ENCODE measurements around the gene MEF2C. TPM values are rescaled to one million over a fixed set of nuclear protein-coding genes. Genes with fewer than 3 reads are reported as not detected.

MEF2C gene
- total RNA-seq, 1 experiment from 2014 or later: 1.7 TPM

DNA sequence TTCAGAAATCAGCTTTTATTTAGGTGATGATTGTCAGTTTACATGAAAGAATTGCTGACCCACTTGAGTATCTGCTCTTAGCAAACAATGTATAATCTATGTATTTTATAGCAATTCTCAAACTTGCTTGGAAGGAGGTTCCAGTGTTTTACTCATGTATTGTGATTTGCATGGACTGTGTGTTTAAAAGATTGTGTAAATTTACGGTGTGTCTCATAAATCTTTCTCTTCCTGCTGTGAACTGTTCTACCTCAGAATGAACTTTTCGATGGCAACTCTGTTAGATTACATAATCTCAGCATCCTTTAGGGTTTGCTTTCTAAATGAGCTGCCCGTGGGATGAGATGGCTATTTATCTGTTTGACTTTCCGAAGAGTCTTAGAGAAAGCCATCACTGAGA is 122.5 kb downstream of the MEF2C start (continued):
- TF ChIP-seq, protein P1, sequence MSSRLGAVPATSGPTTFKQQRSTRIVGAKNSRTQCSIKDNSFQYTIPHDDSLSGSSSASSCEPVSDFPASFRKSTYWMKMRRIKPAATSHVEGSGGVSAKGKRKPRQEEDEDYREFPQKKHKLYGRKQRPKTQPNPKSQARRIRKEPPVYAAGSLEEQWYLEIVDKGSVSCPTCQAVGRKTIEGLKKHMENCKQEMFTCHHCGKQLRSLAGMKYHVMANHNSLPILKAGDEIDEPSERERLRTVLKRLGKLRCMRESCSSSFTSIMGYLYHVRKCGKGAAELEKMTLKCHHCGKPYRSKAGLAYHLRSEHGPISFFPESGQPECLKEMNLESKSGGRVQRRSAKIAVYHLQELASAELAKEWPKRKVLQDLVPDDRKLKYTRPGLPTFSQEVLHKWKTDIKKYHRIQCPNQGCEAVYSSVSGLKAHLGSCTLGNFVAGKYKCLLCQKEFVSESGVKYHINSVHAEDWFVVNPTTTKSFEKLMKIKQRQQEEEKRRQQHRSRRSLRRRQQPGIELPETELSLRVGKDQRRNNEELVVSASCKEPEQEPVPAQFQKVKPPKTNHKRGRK (CRISPR knock-in tag; IDR thresholded peaks at IDR 0.05; ENCODE audit: borderline replicate concordance): no peak
- TF ChIP-seq KAT7 (CRISPR knock-in tag; IDR thresholded peaks at IDR 0.05; ENCODE audit: borderline replicate concordance) (no peak), MXD4 (CRISPR knock-in tag; IDR thresholded peaks at IDR 0.05; ENCODE audit: borderline replicate concordance) (no peak), OVOL2 (CRISPR knock-in tag; IDR thresholded peaks at IDR 0.05; ENCODE audit: borderline replicate concordance) (no peak), ZNF671 (CRISPR knock-in tag; IDR thresholded peaks at IDR 0.05) (no peak)
- TF ChIP-seq, protein P2, sequence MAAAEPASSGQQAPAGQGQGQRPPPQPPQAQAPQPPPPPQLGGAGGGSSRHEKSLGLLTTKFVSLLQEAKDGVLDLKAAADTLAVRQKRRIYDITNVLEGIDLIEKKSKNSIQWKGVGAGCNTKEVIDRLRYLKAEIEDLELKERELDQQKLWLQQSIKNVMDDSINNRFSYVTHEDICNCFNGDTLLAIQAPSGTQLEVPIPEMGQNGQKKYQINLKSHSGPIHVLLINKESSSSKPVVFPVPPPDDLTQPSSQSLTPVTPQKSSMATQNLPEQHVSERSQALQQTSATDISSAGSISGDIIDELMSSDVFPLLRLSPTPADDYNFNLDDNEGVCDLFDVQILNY (CRISPR knock-in tag; IDR thresholded peaks at IDR 0.05): no peak
- TF ChIP-seq, protein P3, sequence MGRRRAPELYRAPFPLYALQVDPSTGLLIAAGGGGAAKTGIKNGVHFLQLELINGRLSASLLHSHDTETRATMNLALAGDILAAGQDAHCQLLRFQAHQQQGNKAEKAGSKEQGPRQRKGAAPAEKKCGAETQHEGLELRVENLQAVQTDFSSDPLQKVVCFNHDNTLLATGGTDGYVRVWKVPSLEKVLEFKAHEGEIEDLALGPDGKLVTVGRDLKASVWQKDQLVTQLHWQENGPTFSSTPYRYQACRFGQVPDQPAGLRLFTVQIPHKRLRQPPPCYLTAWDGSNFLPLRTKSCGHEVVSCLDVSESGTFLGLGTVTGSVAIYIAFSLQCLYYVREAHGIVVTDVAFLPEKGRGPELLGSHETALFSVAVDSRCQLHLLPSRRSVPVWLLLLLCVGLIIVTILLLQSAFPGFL (CRISPR knock-in tag; IDR thresholded peaks at IDR 0.05; ENCODE audit: borderline replicate concordance): no peak

DNA sequence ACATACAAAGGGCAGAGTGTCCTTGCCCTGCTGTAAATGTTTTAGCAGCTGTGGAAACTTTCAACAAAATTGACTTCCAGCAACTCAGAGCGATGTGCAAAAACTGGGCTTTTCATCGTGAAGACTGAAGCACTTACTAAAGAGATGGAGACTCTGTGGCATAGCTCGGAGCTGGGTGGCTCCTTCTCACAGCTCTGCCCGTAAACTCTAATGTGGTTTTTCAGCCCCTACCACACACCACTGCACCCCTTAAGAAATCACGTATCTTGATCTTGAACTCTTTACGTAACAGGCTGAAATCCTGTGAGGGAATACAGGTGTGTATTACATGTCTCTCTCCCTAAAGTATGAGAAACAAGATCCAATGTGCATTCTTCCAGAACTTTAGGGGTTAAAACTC is 124.4 kb downstream of the MEF2C start:
- peaks cover 2% of the 10 kb centered on the region; the same call in 1 of the 2 replicates for H3K27me3 Mint-ChIP-seq (ENCODE audit: low read depth)
- no peak for TF ChIP-seq MXD4 (CRISPR knock-in tag; IDR thresholded peaks at IDR 0.05; ENCODE audit: borderline replicate concordance)
- no peak for TF ChIP-seq SP1 (CRISPR knock-in tag; conservative IDR thresholded peaks at IDR 0.05)
- no peak for TF ChIP-seq FOXP1 (CRISPR knock-in tag; IDR thresholded peaks at IDR 0.05; ENCODE audit: borderline replicate concordance)
- no peak for TF ChIP-seq IRF2 (CRISPR knock-in tag; IDR thresholded peaks at IDR 0.05; ENCODE audit: borderline replicate concordance, low read depth)
- TF ChIP-seq, protein P4, sequence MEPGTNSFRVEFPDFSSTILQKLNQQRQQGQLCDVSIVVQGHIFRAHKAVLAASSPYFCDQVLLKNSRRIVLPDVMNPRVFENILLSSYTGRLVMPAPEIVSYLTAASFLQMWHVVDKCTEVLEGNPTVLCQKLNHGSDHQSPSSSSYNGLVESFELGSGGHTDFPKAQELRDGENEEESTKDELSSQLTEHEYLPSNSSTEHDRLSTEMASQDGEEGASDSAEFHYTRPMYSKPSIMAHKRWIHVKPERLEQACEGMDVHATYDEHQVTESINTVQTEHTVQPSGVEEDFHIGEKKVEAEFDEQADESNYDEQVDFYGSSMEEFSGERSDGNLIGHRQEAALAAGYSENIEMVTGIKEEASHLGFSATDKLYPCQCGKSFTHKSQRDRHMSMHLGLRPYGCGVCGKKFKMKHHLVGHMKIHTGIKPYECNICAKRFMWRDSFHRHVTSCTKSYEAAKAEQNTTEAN (CRISPR knock-in tag; IDR thresholded peaks at IDR 0.05): no peak
- no peak for TF ChIP-seq TEAD1 (CRISPR knock-in tag; IDR thresholded peaks at IDR 0.05)
- no peak for TF ChIP-seq JAZF1 (CRISPR knock-in tag; IDR thresholded peaks at IDR 0.05)
- TF ChIP-seq SMAD4 (CRISPR knock-in tag; IDR thresholded peaks at IDR 0.05): no peak
- TF ChIP-seq RORB (CRISPR knock-in tag; IDR thresholded peaks at IDR 0.05): no peak
- TF ChIP-seq OVOL2 (CRISPR knock-in tag; IDR thresholded peaks at IDR 0.05; ENCODE audit: borderline replicate concordance): no peak
- TF ChIP-seq, protein P5, sequence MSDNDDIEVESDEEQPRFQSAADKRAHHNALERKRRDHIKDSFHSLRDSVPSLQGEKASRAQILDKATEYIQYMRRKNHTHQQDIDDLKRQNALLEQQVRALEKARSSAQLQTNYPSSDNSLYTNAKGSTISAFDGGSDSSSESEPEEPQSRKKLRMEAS (CRISPR knock-in tag; IDR thresholded peaks at IDR 0.05): no peak
- TF ChIP-seq, protein P6, sequence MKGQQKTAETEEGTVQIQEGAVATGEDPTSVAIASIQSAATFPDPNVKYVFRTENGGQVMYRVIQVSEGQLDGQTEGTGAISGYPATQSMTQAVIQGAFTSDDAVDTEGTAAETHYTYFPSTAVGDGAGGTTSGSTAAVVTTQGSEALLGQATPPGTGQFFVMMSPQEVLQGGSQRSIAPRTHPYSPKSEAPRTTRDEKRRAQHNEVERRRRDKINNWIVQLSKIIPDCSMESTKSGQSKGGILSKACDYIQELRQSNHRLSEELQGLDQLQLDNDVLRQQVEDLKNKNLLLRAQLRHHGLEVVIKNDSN (CRISPR knock-in tag; IDR thresholded peaks at IDR 0.05): no peak
- no peak for TF ChIP-seq CBFB (CRISPR knock-in tag; IDR thresholded peaks at IDR 0.05; ENCODE audit: low read depth)
- TF ChIP-seq, protein P7, sequence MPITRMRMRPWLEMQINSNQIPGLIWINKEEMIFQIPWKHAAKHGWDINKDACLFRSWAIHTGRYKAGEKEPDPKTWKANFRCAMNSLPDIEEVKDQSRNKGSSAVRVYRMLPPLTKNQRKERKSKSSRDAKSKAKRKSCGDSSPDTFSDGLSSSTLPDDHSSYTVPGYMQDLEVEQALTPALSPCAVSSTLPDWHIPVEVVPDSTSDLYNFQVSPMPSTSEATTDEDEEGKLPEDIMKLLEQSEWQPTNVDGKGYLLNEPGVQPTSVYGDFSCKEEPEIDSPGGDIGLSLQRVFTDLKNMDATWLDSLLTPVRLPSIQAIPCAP (CRISPR knock-in tag; IDR thresholded peaks at IDR 0.05): no peak
- no peak for TF ChIP-seq GTF2I (CRISPR knock-in tag; conservative IDR thresholded peaks at IDR 0.05)
- TF ChIP-seq, protein P8, sequence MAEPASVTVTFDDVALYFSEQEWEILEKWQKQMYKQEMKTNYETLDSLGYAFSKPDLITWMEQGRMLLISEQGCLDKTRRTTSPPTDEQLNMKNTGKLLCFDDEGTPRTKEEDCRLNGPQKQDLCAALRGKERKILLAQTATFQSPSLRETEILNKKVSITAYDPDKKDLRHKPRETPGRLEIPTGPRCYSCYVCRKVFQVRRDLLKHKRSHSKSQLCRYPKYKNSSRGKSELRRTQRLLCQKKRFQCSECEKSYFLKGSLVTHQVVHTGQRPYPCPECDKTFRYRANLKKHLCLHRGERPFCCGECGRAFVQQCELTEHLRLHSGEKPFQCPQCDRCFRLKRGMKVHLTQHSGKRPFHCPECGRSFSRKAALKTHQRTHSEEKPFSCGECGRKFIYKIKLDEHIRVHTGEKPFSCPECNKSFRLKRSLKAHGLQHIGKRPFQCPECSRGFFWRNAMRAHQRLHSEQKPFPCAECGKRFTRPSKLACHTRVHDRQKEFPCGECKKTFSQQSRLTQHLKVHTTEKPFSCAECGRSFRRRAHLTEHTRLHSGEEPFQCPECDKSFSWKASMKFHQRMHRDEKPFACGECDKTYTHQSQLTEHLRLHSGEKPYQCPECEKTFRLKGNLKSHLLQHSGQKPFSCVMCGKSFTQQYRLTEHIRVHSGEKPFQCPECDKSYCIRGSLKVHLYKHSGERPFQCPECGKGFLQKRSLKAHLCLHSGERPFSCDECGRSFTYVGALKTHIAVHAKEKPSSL (CRISPR knock-in tag; conservative IDR thresholded peaks at IDR 0.05): no peak
- no peak overlapping the region for H3K4me3 Mint-ChIP-seq
- peaks cover 13% of the 10 kb centered on the region for H3K4me1 Mint-ChIP-seq
- CTCF ChIA-PET: no interaction called here
- ATAC-seq (peak; percentile 52; the same call in 1 of the 2 replicates), DNase-seq (ENCODE audit: low spot score) (no peak)
- POLR2A ChIA-PET: no interaction called here
- H3K9me3 Mint-ChIP-seq: no peaks in the 10 kb centered on the region
- no peaks in the 10 kb centered on the region for H3K36me3 Mint-ChIP-seq
- no peak overlapping the region for H3K27ac Mint-ChIP-seq
